Natural killer cell treated with Interleukin-12 subunit alpha and Interleukin-12 subunit beta and Interleukin-15 and Interleukin-18, amount 100 ng/mL, for 72 hours (primary cell): ENCODE results near the gene IMPDH1. TPM values are rescaled to one million over a fixed set of nuclear protein-coding genes. Genes with fewer than 3 reads are reported as not detected.

ENCODE experiments used
- ATAC-seq, 2 donors: fragments of 150-1000 bp; cut with Tn5 transposase in 1 of 2; sonication (Bioruptor Pico), chemical (Tn5 transposase) in 1 of 2; 2 replicates each; pipeline ENCODE4 v1.10.0; 2021
- DNase-seq: peaks from one replicate; pipeline ENCODE4 v3.0.0; 2022; ENCODE audit warnings: low spot score
- H3K27ac Mint-ChIP-seq, 2 donors: 1 replicate in 1 of 2; 2 replicates in 1 of 2; pipeline ENCODE4 v1.8.0; 2022; ENCODE audit warnings: mixed read lengths in 2 of 2, mild to moderate bottlenecking in 1 of 2, moderate library complexity in 1 of 2
- H3K27me3 Mint-ChIP-seq, 2 donors: 1 replicate in 1 of 2; 2 replicates in 1 of 2; pipeline ENCODE4 v1.8.0; 2022; ENCODE audit warnings: mixed read lengths in 2 of 2
- H3K36me3 Mint-ChIP-seq: one replicate; pipeline ENCODE4 v1.8.0; 2022; ENCODE audit warnings: mixed read lengths
- H3K4me1 Mint-ChIP-seq, 2 donors: 1 replicate in 1 of 2; 2 replicates in 1 of 2; pipeline ENCODE4 v1.8.0; 2022; ENCODE audit warnings: low read depth in 2 of 2, mixed read lengths in 2 of 2, mild to moderate bottlenecking in 1 of 2
- H3K4me3 Mint-ChIP-seq: one replicate; pipeline ENCODE4 v1.8.0; 2022; ENCODE audit warnings: mixed read lengths
- H3K9me3 Mint-ChIP-seq: 2 replicates; pipeline ENCODE4 v1.8.0; 2022; ENCODE audit warnings: mixed read lengths
- total RNA-seq, 2 donors: library from RNA; stranded (reverse); gene quantifications; one replicate each; pipeline ENCODE4 v1.2.3, GENCODE V29; 2022

IMPDH1 gene
- total RNA-seq, 2 donors from 2014 or later = 15.8 to 34.5 TPM

DNA sequence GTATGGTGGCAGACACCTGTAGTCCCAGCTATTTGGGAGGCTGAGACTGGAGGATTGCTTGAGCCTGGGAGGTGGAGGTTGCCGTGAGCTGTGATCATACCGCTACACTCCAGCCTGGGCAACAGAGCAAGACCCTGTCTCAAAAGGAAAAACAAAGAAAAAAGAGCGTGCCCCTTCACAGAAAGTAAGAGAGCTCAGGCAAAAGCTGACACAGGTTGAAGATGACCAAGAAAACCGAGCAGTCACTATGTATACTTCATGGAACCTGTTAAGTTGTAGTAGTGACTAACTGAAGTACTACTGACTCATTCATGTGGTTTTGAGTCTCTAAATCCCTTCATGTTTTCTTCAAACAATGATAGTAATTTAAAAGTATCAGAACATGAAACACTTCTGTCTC is 47.1 kb downstream of the IMPDH1 start:
- DNase-seq (no peak), ATAC-seq (peak in 1 of 2 donors; percentile 53)
- H3K9me3 Mint-ChIP-seq = no peaks in the 10 kb centered on the region
- no peak overlapping the region for H3K27ac Mint-ChIP-seq
- peaks cover 50 to 57% of the 10 kb centered on the region in 2 donors for H3K27me3 Mint-ChIP-seq
- no peaks in the 10 kb centered on the region for H3K36me3 Mint-ChIP-seq
- H3K4me3 Mint-ChIP-seq = peak overlapping the region; percentile 74
- H3K4me1 Mint-ChIP-seq = peaks cover 17 to 21% of the 10 kb centered on the region in 2 donors

DNA sequence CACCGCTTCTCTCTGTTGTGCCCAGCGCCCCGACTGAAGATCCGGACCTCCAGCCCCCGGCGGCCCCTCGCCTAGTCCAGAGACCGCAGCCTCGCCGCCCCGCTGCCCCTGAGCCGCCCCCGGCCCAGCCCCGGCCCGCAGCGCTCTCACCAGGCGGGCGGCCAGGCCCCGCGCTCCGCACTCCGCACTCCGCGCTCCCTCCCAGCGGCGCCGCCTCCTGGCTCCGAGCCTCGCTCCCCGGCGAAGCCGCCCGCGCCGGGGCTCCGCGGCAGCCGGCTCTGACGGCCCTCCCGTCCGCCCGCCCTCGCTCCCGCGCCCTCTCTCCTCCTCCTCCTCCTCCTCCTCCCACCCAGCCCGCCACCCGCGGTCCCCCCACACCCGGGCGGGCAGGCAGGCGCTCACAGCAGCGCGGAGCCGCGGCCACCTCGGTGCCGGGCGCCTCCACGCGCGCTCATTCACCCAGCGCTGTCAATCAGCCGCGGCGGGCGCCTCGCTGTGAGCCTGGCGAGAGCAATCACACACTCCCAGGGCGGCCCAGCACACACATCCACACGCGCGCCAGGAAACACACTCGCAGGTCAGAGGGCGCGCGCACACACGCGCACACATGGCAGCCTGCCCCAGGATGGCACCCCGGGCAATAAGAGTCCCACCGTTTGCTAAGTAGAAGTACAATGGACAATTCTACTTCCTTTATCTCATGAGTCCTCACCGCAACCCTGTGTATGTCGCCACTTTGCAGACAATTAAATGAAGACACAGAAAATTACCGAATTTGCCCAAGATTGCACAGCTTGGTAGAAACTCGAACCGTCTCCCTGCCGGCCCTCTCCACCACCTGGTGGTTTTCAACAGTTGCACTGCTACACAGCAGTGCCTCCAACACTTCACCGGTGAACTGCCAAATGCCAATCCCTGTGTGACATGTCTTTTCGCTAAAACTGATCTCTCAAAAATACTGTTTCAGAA is 48.1 kb downstream of the IMPDH1 start, which contains the start of gene PRRT4:
TSS of gene PRRT4 (minus strand) at position 280 of the 969 bp plus-strand sequence.
- no peaks in the 10 kb centered on the region for H3K36me3 Mint-ChIP-seq
- H3K4me1 Mint-ChIP-seq = peaks cover 17 to 21% of the 10 kb centered on the region in 2 donors
- H3K9me3 Mint-ChIP-seq = no peaks in the 10 kb centered on the region
- H3K27me3 Mint-ChIP-seq = peaks cover 45 to 50% of the 10 kb centered on the region in 2 donors
- peak within 1 kb of the TSS in 1 of 2 donors; percentile 10 for H3K27ac Mint-ChIP-seq
- peak within 1 kb of the TSS; percentile 74 for H3K4me3 Mint-ChIP-seq
- ATAC-seq = peak; percentile 72 to 75
- no peak for DNase-seq

DNA sequence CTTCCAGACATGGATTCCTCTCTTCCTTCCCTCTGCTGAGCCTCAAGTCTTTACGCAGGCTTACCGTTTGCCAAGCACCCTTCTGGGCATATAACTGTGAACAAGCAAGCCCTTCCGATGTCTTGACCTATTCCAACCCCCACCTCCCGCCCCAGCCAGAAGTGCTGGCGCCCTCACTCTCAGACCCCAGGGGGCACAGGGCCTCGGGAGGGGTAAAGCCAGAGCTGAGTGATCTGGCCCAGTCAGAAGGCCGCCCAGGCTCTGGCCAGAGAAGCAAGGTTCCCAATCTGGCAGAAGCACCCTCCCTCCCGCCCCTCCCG is 49.5 kb downstream of the IMPDH1 start:
- DNase-seq = no peak
- no peak for ATAC-seq
- H3K27me3 Mint-ChIP-seq = peaks cover 37% of the 10 kb centered on the region in 2 donors
- H3K9me3 Mint-ChIP-seq = no peaks in the 10 kb centered on the region
- no peak overlapping the region for H3K4me3 Mint-ChIP-seq
- H3K27ac Mint-ChIP-seq = no peak overlapping the region
- H3K36me3 Mint-ChIP-seq = no peaks in the 10 kb centered on the region
- peaks cover 21 to 26% of the 10 kb centered on the region in 2 donors for H3K4me1 Mint-ChIP-seq

DNA sequence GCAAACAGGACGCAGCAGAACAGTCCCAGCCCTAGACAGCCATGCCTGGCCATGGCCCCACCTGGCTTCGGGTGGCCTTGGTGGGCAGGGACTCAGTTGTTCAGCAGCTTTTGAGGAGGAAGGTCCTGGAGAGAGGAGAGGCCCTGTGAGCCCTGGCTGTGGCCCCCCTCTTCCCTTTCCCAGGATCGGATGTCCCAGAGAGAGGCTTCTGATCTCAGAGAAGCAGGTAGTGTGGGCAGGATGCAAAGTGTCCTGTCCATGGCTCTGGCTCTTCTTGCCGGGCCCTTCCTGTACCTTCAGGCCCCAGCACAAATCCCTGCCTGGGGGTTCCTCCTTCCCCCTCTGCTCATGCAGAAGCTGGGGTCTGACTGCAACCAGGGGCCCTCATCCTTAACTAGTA is 49.8 kb downstream of the IMPDH1 start:
- ATAC-seq = no peak
- Mint-ChIP-seq H3K27me3 (peaks cover 33% of the 10 kb centered on the region in 2 donors), H3K4me3 (no peak overlapping the region), H3K27ac (no peak overlapping the region), H3K9me3 (no peaks in the 10 kb centered on the region), H3K4me1 (peaks cover 21 to 26% of the 10 kb centered on the region in 2 donors), H3K36me3 (no peaks in the 10 kb centered on the region)
- DNase-seq = no peak

DNA sequence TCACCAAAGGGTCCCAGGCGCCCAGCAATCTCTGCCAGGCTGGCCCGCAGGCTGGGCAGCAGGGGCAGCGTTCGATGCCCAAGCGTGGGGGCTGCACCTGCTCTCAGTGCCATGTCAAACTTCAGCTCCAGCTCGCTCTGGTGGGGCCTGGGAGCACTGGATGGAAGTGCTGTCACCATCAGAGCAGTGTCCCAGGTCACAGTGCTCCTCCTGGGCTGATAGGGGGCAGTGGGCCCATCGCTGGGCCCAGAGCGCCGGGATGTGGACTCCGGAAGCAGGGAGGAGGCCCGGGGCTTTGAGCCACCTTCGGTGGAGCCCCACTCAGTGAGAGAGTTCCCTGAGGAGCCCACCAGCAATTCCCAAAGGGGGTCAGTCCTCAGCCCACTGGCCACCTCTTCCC is 50.4 kb downstream of the IMPDH1 start:
- DNase-seq (no peak), ATAC-seq (no peak)
- Mint-ChIP-seq H3K27me3 (peaks cover 27% of the 10 kb centered on the region in 2 donors), H3K27ac (no peak overlapping the region), H3K4me1 (peaks cover 21 to 26% of the 10 kb centered on the region in 2 donors), H3K36me3 (no peaks in the 10 kb centered on the region), H3K9me3 (no peaks in the 10 kb centered on the region), H3K4me3 (no peak overlapping the region)

DNA sequence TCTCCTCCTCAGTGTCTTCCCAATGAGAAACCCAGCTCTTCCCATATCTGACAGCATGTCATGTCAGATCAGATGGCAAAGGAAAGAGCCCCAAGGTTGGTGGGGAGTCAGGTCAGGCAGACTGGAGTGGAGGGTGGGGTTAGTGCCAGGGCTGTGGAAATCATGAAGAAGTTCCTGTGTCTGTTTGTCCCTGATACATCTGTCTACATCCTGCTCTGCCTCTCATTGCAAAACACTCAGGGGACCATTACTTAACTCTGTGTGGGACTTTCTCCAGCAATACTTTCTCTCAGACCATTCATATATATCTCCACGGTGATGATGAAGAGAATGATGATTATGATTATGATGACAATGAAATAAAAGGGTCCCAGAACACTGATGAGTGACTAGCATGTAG is 51.5 kb downstream of the IMPDH1 start:
- no peak for DNase-seq
- Mint-ChIP-seq H3K4me1 (peaks cover 22 to 26% of the 10 kb centered on the region in 2 donors), H3K27ac (no peak overlapping the region), H3K9me3 (no peaks in the 10 kb centered on the region), H3K27me3 (peaks cover 25% of the 10 kb centered on the region in 2 donors), H3K4me3 (no peak overlapping the region), H3K36me3 (no peaks in the 10 kb centered on the region)
- no peak for ATAC-seq

DNA sequence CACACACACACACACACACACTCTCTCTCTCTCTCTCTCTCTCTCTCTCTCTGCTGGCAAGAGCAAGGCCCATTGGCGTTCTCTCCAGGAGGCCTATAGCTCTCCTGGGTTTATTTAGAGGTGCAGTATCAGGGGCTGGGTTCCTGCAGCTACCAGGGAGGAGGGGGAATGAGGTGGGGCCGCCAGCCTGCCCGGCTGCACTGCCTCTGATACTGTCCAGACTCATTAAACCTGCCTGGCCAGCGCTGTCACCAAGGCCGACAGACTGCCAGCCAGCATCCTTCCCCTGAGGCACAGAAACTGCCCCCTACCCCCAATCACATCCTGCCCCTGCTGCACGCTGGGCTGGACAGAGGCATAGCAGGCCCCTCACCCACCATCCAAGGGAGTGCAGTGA is 52.6 kb downstream of the IMPDH1 start:
- no peaks in the 10 kb centered on the region for H3K36me3 Mint-ChIP-seq
- H3K27me3 Mint-ChIP-seq = peaks cover 22 to 24% of the 10 kb centered on the region in 2 donors
- H3K4me1 Mint-ChIP-seq = peaks cover 17 to 20% of the 10 kb centered on the region in 2 donors
- DNase-seq (no peak), ATAC-seq (no peak)
- H3K4me3 Mint-ChIP-seq = no peak overlapping the region
- H3K9me3 Mint-ChIP-seq = no peaks in the 10 kb centered on the region
- H3K27ac Mint-ChIP-seq = no peak overlapping the region

DNA sequence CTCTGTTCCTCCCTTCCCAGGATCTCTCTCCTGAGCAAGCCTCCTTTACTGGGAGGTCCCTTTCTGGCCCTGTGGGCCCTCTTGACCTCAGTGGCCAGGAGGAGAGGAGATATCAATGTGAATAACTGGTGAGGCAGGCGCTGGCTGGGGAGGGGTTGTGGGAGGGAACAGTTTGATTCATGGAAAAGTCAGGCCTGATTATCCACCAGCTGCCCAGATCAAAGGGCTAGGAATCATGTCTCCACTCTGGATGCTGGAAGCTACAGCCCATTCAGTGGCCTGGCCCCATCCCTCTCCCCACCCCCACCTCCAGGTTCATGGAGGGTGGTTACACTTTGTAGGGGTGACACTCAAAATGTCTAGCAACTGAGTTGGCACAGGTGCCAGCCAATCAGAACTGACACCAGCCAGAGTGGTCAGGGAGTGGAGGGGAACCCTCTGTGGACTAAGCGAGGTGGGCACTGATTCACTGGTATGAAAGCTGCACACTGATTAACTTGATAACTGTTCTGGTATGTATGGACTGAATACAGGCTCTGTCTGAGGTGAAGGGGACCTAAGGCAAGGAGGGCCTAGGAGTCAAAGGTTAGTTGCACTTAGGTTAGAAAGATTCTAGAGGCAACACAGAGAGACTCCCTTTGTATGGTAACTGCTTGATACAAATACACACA is 53.1 kb downstream of the IMPDH1 start:
- Mint-ChIP-seq H3K4me3 (no peak overlapping the region), H3K27ac (no peak overlapping the region), H3K27me3 (peaks cover 17 to 19% of the 10 kb centered on the region in 2 donors), H3K36me3 (no peaks in the 10 kb centered on the region), H3K4me1 (peaks cover 12 to 15% of the 10 kb centered on the region in 2 donors), H3K9me3 (no peaks in the 10 kb centered on the region)
- no peak for ATAC-seq
- DNase-seq = no peak

DNA sequence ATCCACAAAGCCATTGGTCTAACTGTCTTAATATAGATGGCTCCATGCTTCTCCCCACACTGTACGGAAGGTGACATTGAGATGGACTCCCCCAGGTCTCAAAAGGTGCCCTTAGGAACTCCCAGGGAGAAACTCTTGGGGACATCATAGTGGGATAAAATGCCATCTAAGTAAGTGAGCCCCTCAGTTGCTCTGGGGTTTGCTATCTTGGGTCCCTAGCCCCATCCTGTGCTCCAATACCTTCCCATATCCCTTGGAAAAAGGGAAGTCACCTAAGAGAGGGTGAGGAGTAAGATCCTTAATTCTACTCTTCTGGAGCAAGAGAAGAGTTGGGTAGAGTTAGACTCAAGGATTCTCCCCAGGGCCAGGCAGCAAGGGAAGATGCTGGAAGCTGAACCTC is 56.2 kb downstream of the IMPDH1 start:
- Mint-ChIP-seq H3K4me3 (peak overlapping the region; percentile 15), H3K36me3 (no peaks in the 10 kb centered on the region), H3K4me1 (peaks cover 6 to 9% of the 10 kb centered on the region in 2 donors), H3K9me3 (no peaks in the 10 kb centered on the region), H3K27ac (no peak overlapping the region), H3K27me3 (peaks cover 23 to 25% of the 10 kb centered on the region in 2 donors)
- ATAC-seq (no peak), DNase-seq (no peak)

DNA sequence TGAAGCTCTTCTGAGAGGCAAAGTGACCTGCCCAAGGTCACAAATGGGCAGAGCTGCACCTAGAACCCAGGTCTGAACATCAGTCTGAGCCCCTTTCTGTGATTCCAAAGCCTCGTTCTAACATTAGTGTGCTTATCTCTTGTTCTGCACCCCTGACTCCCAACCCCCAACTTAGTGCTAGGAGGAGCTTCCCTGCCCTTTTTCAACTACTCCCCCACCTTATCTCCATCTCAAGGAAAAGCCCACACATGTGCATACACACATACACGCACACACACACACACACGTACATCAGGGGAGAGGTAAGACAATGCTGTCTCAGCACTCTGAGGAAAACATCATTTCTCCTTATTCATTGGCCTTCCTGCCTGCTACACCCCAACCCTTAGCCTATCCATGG is 56.6 kb downstream of the IMPDH1 start:
- H3K9me3 Mint-ChIP-seq = no peaks in the 10 kb centered on the region
- no peak for DNase-seq
- peaks cover 6 to 9% of the 10 kb centered on the region in 2 donors for H3K4me1 Mint-ChIP-seq
- ATAC-seq = no peak
- H3K36me3 Mint-ChIP-seq = no peaks in the 10 kb centered on the region
- H3K4me3 Mint-ChIP-seq = peak overlapping the region; percentile 15
- H3K27ac Mint-ChIP-seq = no peak overlapping the region
- H3K27me3 Mint-ChIP-seq = peaks cover 25 to 29% of the 10 kb centered on the region in 2 donors

DNA sequence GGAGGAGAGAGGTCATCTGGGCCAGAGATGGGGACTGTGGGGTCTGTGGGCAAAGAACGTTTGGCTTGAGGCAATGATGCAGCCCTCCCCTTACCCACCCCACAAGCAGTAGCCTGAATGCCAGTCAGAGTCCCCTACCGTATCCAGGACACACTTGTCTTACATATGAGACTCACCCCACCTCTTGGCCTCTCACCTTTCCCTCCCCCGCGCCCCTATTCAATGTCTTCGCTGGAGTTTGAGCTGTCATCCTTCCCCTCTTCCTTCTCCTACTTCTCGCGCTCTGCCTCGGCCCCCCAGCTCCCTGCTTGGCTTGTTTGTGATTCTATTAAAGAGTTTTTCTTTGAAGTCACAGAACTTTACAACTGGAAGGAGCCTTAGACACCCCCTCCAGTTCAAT is 57.1 kb downstream of the IMPDH1 start:
- H3K27me3 Mint-ChIP-seq = peaks cover 28 to 29% of the 10 kb centered on the region in 2 donors

DNA sequence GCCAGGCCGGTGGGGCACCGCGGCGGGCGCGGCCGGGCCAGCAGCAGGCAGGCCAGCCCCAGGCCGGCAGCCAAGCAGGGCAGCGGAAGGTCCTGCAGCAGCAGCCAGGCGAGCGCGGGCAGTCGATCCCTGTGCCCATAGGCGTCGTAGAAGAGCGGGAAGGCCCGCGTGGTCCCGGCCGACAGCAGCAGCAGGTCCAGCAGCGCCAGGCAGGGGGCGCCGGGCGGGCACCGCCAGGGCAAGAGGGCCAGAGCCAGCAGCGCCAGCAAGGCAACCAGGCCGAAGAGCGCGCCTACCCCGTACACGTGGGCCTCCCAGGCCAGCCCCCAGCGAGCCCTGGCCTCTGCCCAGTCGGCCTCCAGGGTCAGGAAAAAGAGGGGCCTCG is 57.6 kb downstream of the IMPDH1 start:
- Mint-ChIP-seq H3K4me3 (no peak overlapping the region), H3K9me3 (no peaks in the 10 kb centered on the region), H3K27ac (no peak overlapping the region), H3K4me1 (peaks cover 6 to 9% of the 10 kb centered on the region in 2 donors), H3K36me3 (no peaks in the 10 kb centered on the region), H3K27me3 (peaks cover 29 to 31% of the 10 kb centered on the region in 2 donors)
- no peak for DNase-seq
- peak; percentile 45 to 67 for ATAC-seq

More for the DNA sequence above, 57.1 kb downstream of the IMPDH1 start:
- Mint-ChIP-seq H3K4me3 (no peak overlapping the region), H3K4me1 (peaks cover 6 to 9% of the 10 kb centered on the region in 2 donors), H3K27ac (no peak overlapping the region), H3K36me3 (no peaks in the 10 kb centered on the region), H3K9me3 (no peaks in the 10 kb centered on the region)
- no peak for ATAC-seq
- no peak for DNase-seq

DNA sequence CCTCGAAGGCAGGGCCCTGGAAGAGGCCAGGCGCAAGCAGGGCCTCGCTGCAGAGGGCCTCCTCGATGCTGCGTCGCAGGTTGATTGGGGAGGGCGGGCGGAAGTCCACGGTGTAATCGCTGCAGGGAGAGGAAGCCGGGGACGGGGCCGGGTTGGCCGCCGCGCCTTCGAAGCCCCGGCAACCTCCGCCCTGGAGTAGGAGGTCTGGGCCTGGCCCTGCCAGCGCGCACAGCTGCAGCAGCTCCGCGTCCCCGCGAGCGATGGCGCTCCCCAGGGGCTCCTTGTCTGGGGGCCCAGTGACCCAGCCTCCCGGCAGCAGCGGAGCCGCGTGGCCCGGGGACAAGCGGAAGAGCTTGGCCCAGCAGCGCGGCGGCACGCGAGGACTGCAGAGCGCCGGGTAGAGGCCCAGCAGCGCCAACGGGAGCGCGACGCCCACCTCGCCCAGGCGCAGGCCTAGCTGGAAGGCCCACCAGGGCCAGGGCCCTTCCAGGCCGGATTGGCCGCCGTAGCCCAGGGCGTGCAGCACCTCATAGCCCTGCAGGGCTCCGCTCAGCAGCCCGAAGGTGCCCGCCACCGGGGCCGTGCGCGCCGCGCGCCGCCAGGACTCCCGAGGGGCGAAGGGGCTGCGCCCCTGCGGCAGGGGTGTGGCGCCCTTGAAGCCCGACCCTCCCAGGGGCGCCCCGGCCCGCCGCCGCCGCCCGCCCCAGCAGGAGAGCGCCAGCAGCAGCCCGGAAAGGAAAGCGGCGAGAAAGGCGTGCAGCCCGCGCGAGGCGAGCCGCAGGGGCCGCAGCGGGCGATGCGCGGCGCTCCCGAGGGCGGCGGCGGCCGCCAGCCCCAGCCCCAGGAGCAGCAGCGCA is 58.3 kb downstream of the IMPDH1 start:
- Mint-ChIP-seq H3K27ac (no peak overlapping the region), H3K4me3 (no peak overlapping the region), H3K9me3 (no peaks in the 10 kb centered on the region), H3K4me1 (peaks cover 6 to 9% of the 10 kb centered on the region in 2 donors), H3K36me3 (no peaks in the 10 kb centered on the region), H3K27me3 (peaks cover 29 to 31% of the 10 kb centered on the region in 2 donors)
- DNase-seq (no peak), ATAC-seq (peak; percentile 34 to 49)
